Measurements from ENCODE around the gene CRLF1.

Gene CRLF1

DNA sequence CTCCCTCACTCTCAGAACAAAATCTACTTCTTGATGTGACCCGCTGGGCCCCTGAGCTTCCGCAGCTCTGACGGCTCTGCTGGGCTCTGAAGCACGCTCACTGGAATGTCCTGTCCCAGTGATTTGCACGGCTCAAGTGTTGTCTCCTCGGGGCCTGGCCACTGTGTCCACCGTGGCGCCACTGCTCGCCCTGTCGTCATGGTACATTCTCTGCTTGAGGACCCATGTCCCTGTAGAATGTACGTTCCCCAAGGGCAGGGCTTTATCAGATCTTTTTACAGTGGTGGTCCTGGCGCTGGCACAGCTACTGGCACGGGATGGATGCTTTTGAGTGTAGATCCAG is 42.3 kb upstream of the CRLF1 start:
- H3K79me2 ChIP-seq (ENCODE audit: insufficient read depth, low read length), result peaks cover 6% of the 10 kb centered on the region; the same call in 1 of the 2 replicates
- no peak overlapping the region for H3K4me3 ChIP-seq (ENCODE audit: low read length, poor library complexity, severe bottlenecking)
- no peaks in the 10 kb centered on the region for H3K27me3 ChIP-seq (ENCODE audit: insufficient read depth, low read length, poor library complexity, severe bottlenecking)
- no peaks in the 10 kb centered on the region for H3K9me2 ChIP-seq (replicated peaks; ENCODE audit: low read depth, low read length)
- no peaks in the 10 kb centered on the region for H3F3A ChIP-seq (ENCODE audit: low read depth)
- H4K20me1 ChIP-seq (ENCODE audit: insufficient read depth, low read length, poor library complexity, severe bottlenecking), result no peaks in the 10 kb centered on the region
- no peak overlapping the region for H3K4me2 ChIP-seq (ENCODE audit: low read depth, low read length, poor library complexity, severe bottlenecking)
- H3K36me3 ChIP-seq (ENCODE audit: insufficient read depth, low read length), result no peaks in the 10 kb centered on the region; the same call in 1 of the 2 replicates
- H3K4me1 ChIP-seq (ENCODE audit: insufficient read depth, low read length, poor library complexity, severe bottlenecking), result no peaks in the 10 kb centered on the region
- TF ChIP-seq EZH2phosphoT487 (IDR thresholded peaks at IDR 0.05; ENCODE audit: borderline replicate concordance), result no peak
- TF ChIP-seq, protein P1, sequence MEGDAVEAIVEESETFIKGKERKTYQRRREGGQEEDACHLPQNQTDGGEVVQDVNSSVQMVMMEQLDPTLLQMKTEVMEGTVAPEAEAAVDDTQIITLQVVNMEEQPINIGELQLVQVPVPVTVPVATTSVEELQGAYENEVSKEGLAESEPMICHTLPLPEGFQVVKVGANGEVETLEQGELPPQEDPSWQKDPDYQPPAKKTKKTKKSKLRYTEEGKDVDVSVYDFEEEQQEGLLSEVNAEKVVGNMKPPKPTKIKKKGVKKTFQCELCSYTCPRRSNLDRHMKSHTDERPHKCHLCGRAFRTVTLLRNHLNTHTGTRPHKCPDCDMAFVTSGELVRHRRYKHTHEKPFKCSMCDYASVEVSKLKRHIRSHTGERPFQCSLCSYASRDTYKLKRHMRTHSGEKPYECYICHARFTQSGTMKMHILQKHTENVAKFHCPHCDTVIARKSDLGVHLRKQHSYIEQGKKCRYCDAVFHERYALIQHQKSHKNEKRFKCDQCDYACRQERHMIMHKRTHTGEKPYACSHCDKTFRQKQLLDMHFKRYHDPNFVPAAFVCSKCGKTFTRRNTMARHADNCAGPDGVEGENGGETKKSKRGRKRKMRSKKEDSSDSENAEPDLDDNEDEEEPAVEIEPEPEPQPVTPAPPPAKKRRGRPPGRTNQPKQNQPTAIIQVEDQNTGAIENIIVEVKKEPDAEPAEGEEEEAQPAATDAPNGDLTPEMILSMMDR (conservative IDR thresholded peaks at IDR 0.05; ENCODE audit: low read length), result no peak
- no peak overlapping the region for H2AFZ ChIP-seq (ENCODE audit: low read length)
- H3K9me3 ChIP-seq (ENCODE audit: insufficient read depth, low read depth, low read length), result no peaks in the 10 kb centered on the region
- H3K9ac ChIP-seq (ENCODE audit: low read depth, low read length, poor library complexity, severe bottlenecking), result no peak overlapping the region

DNA sequence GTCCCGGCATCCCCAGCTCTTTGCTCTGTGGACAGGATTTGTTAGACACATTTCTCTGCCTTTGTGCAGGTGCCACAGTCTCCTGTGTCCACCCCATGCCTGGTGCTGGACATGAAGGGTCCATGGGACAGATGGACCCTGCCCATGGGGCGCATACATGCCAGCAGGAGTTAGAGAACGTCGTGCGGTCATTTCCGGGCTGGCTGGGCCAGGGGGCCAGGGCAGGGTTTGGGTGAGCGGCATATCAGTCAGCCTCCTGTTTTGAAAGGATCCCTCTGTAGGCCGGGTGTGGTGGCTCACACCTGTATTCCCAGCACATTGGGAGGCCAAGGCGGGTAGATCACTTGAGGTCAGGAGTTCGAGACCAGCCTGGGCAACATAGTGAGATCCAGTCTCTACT is 41.2 kb upstream of the CRLF1 start:
- no peaks in the 10 kb centered on the region for H4K20me1 ChIP-seq (ENCODE audit: insufficient read depth, low read length, poor library complexity, severe bottlenecking)
- no peaks in the 10 kb centered on the region for H3K27me3 ChIP-seq (ENCODE audit: insufficient read depth, low read length, poor library complexity, severe bottlenecking)
- no peak overlapping the region for H3K4me3 ChIP-seq (ENCODE audit: low read length, poor library complexity, severe bottlenecking)
- H2AFZ ChIP-seq (ENCODE audit: low read length), result no peak overlapping the region
- no peaks in the 10 kb centered on the region for H3F3A ChIP-seq (ENCODE audit: low read depth)
- no peak overlapping the region for H3K9ac ChIP-seq (ENCODE audit: low read depth, low read length, poor library complexity, severe bottlenecking)
- no peaks in the 10 kb centered on the region for H3K4me1 ChIP-seq (ENCODE audit: insufficient read depth, low read length, poor library complexity, severe bottlenecking)
- H3K4me2 ChIP-seq (ENCODE audit: low read depth, low read length, poor library complexity, severe bottlenecking), result no peak overlapping the region
- no peaks in the 10 kb centered on the region; the same call in 1 of the 2 replicates for H3K36me3 ChIP-seq (ENCODE audit: insufficient read depth, low read length)
- TF ChIP-seq, protein P1 (conservative IDR thresholded peaks at IDR 0.05; ENCODE audit: low read length), result no peak
- TF ChIP-seq EZH2phosphoT487 (IDR thresholded peaks at IDR 0.05; ENCODE audit: borderline replicate concordance), result no peak
- peaks cover 11% of the 10 kb centered on the region; the same call in 1 of the 2 replicates for H3K79me2 ChIP-seq (ENCODE audit: insufficient read depth, low read length)
- no peaks in the 10 kb centered on the region for H3K9me2 ChIP-seq (replicated peaks; ENCODE audit: low read depth, low read length)
- no peaks in the 10 kb centered on the region for H3K9me3 ChIP-seq (ENCODE audit: insufficient read depth, low read depth, low read length)

DNA sequence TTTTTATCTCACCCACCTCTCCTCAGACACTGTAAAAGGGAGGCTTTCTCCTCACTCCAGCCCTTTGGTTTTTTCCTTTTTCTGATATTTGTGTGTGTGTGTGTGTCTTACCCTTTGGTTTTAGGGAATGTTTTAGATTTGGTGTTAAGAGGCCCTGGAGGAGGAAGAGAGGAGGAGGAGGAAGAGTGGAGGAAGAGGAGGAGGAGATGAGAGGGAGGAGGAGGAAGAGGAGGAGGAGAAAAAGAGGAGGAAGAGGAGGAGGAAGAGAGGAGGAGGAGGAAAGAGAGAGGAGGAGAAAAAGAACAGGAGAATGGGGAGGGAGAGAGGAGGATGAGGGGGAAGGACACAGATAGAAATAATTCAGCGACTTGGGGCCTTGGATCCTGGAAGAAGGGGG is 40.8 kb upstream of the CRLF1 start:
- TF ChIP-seq, protein P1 (conservative IDR thresholded peaks at IDR 0.05; ENCODE audit: low read length), result no peak
- TF ChIP-seq EZH2phosphoT487 (IDR thresholded peaks at IDR 0.05; ENCODE audit: borderline replicate concordance), result no peak
- Histone ChIP-seq H3K9ac (ENCODE audit: low read depth, low read length, poor library complexity, severe bottlenecking) (no peak overlapping the region), H4K20me1 (ENCODE audit: insufficient read depth, low read length, poor library complexity, severe bottlenecking) (no peaks in the 10 kb centered on the region), H3K4me3 (ENCODE audit: low read length, poor library complexity, severe bottlenecking) (no peak overlapping the region), H3K9me3 (ENCODE audit: insufficient read depth, low read depth, low read length) (no peaks in the 10 kb centered on the region), H3K9me2 (replicated peaks; ENCODE audit: low read depth, low read length) (no peaks in the 10 kb centered on the region), H3K4me1 (ENCODE audit: insufficient read depth, low read length, poor library complexity, severe bottlenecking) (no peaks in the 10 kb centered on the region), H3K4me2 (ENCODE audit: low read depth, low read length, poor library complexity, severe bottlenecking) (no peak overlapping the region), H2AFZ (ENCODE audit: low read length) (no peak overlapping the region), H3K27me3 (ENCODE audit: insufficient read depth, low read length, poor library complexity, severe bottlenecking) (no peaks in the 10 kb centered on the region), H3K79me2 (ENCODE audit: insufficient read depth, low read length) (peaks cover 11% of the 10 kb centered on the region; the same call in 1 of the 2 replicates), H3K36me3 (ENCODE audit: insufficient read depth, low read length) (no peaks in the 10 kb centered on the region; the same call in 1 of the 2 replicates), H3F3A (ENCODE audit: low read depth) (no peaks in the 10 kb centered on the region)

Data from Loucy (cell line).